OCI-LY1 (cell line): ENCODE results near the gene RNF115.
"Not testable (repeated sequence)": the region's sequence is repeated elsewhere in the genome, so short reads cannot be mapped to it uniquely, and the experiment has no call there.

ENCODE experiments used
- CTCF ChIP-seq: fragments of 200-600 bp; sonication (generic), shearing (Covaris generic); IDR thresholded peaks from 2 replicates; pipeline ENCODE4 v1.5.1; 2017; ENCODE audit warnings: mild to moderate bottlenecking, antibody characterized with exemption, low read length, moderate library complexity, mixed read lengths
- EZH2 ChIP-seq: fragments of 200-600 bp; sonication (generic), shearing (Covaris generic); IDR thresholded peaks from 2 replicates; pipeline ENCODE4 v1.8.0; 2017; ENCODE audit warnings: borderline replicate concordance, mixed run types, mild to moderate bottlenecking, antibody characterized with exemption, low read length, moderate library complexity, mixed read lengths

DNA sequence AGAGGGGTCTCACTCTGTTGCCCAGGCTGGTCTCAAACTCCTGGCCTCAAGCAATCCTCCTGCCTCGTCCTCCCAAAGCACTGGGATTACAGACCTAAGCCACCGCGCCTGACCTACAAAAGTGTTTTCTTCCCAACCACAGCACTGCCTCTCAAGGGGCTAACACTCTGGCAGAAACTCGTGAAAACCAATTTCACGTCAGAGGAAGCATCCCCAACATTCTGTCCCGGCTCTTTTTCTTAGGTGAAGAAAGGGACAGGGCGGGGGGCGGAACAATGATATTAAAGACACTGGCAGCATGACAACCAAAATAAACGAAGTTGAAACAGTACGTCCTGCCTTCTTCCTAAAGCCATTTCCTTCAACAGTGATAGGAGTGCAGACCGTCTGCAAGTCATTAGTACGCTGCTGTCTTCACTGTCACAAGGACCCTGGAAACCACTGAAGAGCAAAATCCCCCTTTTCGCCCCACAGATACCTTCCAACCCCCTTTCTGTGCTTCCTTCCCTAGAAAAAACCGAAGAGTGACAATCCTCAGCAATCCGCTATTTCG lies 1.0 kb downstream of the RNF115 start:
- not testable (repeated sequence) for TF ChIP-seq CTCF, EZH2
